Heart left ventricle (tissue), 13 donors: ENCODE measurements around the gene STK32C.

Experiments used
- POLR2A ChIP-seq, 2 donors: fragments of 450-650 bp; IDR thresholded peaks; one replicate each; pipeline ENCODE4 v1.6.1; 2017; ENCODE audit warnings: antibody characterized with exemption in 2 of 2, mild to moderate bottlenecking in 2 of 2, moderate library complexity in 2 of 2
- TF ChIP-seq, protein P1 (sequence below), 12 donors: fragments of 200-600 bp; sonication (generic) in 4 of 12; IDR thresholded peaks; one replicate each; pipeline versions ENCODE4 v1.5.0 to v1.8.0; 2018 to 2022; ENCODE audit warnings: antibody characterized with exemption in 12 of 12, mild to moderate bottlenecking in 5 of 12
- donor health status: ischemic (EF 13 %, LVEDD 7.1; RV severe dilation, severe dysfunction).
- donor health status: DM: no; HTN: yes; CAD: no.
- donor health status: DM: no; HTN: no; CAD: no.
- donor health status: ischemic (EF 25% LVEDD 6.9; RV normal size, moderate dysfunction).
- donor health status: ischemic (EF 25% LVEDD 5.7; RV mildly dilated, moderate dysfunction).
- donor health status: ischemic (EF 35%, LVEDD 5.7; RV mildly dilated, moderate dysfunction).
- donor health status: nonischemic (EF 11% LVEDD 7.7; RV severe dilation, severe dysfunction).
- donor health status: DM: yes; HTN: yes; CAD: no.
- donor health status: PGD.
- donor health status: ischemic (EF 29% LVEDD 5.4; RV normal size, mild dysfunction).
- donor health status: nonischemic (EF 23%, LVEDD 6.1; RV moderate dilation, normal function).

GRCh38 chr10:132165416-132165980 lies 142.3 kb downstream of the STK32C start:
- TF ChIP-seq, protein P1, sequence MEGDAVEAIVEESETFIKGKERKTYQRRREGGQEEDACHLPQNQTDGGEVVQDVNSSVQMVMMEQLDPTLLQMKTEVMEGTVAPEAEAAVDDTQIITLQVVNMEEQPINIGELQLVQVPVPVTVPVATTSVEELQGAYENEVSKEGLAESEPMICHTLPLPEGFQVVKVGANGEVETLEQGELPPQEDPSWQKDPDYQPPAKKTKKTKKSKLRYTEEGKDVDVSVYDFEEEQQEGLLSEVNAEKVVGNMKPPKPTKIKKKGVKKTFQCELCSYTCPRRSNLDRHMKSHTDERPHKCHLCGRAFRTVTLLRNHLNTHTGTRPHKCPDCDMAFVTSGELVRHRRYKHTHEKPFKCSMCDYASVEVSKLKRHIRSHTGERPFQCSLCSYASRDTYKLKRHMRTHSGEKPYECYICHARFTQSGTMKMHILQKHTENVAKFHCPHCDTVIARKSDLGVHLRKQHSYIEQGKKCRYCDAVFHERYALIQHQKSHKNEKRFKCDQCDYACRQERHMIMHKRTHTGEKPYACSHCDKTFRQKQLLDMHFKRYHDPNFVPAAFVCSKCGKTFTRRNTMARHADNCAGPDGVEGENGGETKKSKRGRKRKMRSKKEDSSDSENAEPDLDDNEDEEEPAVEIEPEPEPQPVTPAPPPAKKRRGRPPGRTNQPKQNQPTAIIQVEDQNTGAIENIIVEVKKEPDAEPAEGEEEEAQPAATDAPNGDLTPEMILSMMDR (IDR thresholded peaks at IDR 0.05) = no peak
- TF ChIP-seq POLR2A (IDR thresholded peaks at IDR 0.05) = no peak
